GM19438 (cell line): Measurements from ENCODE around the gene ZSWIM3.
"Not testable (repeated sequence)": the region's sequence is repeated elsewhere in the genome, so short reads cannot be mapped to it uniquely, and the experiment has no call there.

ENCODE experiments used
- ATAC-seq: cut with Tn5 transposase; IDR thresholded peaks from one replicate; pipeline ENCODE4 v1.9.1; 2021; ENCODE audit warnings: low read depth; ENCODE audit not compliant: unreplicated experiment

ZSWIM3 gene

GRCh38 chr20:45857114-45857881 lies at the start of gene ZSWIM3, which contains the start of gene ACOT8:
Gene ZSWIM3 (plus strand): TSS chr20:45857614. CDS start chr20:45857826, 212 bp downstream.
Gene ACOT8 (minus strand): TSS chr20:45857392. CDS start chr20:45857315, 77 bp downstream.
- peak; percentile 96 for ATAC-seq

GRCh38 chr20:45810191-45810970 lies 47.0 kb upstream of the ZSWIM3 start:
- ATAC-seq, result no peak

GRCh38 chr20:45812157-45813005 lies 45.0 kb upstream of the ZSWIM3 start, which contains the start of gene UBE2C:
Gene UBE2C (plus strand): TSS chr20:45812644. CDS start chr20:45812696, 52 bp downstream.
- peak; percentile 95 for ATAC-seq

- ATAC-seq, result no peak
Measured at GRCh38 chr20:45813006-45813340, 44.4 kb upstream of the ZSWIM3 start.

GRCh38 chr20:45813489-45813888 lies 43.9 kb upstream of the ZSWIM3 start:
- ATAC-seq, result no peak

GRCh38 chr20:45814314-45814713 lies 43.1 kb upstream of the ZSWIM3 start:
- ATAC-seq, result no peak

- ATAC-seq, result no peak
Measured at GRCh38 chr20:45816951-45817350, 40.5 kb upstream of the ZSWIM3 start.

- no peak for ATAC-seq
Measured at GRCh38 chr20:45817376-45818194, 39.8 kb upstream of the ZSWIM3 start.

- no peak for ATAC-seq
Measured at GRCh38 chr20:45818239-45818638, 39.2 kb upstream of the ZSWIM3 start.

GRCh38 chr20:45819466-45819865 lies 37.9 kb upstream of the ZSWIM3 start:
- ATAC-seq, result no peak

- ATAC-seq, result no peak
Measured at GRCh38 chr20:45821947-45822346, 35.5 kb upstream of the ZSWIM3 start.

GRCh38 chr20:45822857-45823256 lies 34.6 kb upstream of the ZSWIM3 start:
- ATAC-seq, result no peak

- no peak for ATAC-seq
Measured at GRCh38 chr20:45823949-45824835, 33.2 kb upstream of the ZSWIM3 start.

GRCh38 chr20:45826381-45827019 lies 30.9 kb upstream of the ZSWIM3 start:
- ATAC-seq, result no peak

GRCh38 chr20:45827030-45827652 lies 30.3 kb upstream of the ZSWIM3 start, which contains the start of gene TNNC2:
Gene TNNC2 (minus strand): TSS chr20:45827312. CDS start chr20:45827248, 64 bp downstream.
- ATAC-seq, result no peak

GRCh38 chr20:45827712-45828111 lies 29.7 kb upstream of the ZSWIM3 start:
- ATAC-seq, result no peak

GRCh38 chr20:45828589-45828988 lies 28.8 kb upstream of the ZSWIM3 start:
- no peak for ATAC-seq

- not testable (repeated sequence) for ATAC-seq
Measured at GRCh38 chr20:45829673-45830106, 27.7 kb upstream of the ZSWIM3 start.
